Endometrial microvascular endothelial cells (primary cell): ENCODE data around the gene GATA3. TPM values are rescaled to one million over a fixed set of nuclear protein-coding genes. Genes with fewer than 3 reads are reported as not detected.

Experiments
- in situ Hi-C: cut with HindIII; loops from 2 replicates; pipeline ENCODE4 v1.10.0; 2017; ENCODE audit warnings: low sequenced_read_pairs, low pct_unique_long_range_greater_than_20kb; ENCODE audit errors: inconsistent ontology term
- total RNA-seq: library from RNA; depleted of rRNA; stranded (reverse); fragments of >200 nt; gene quantifications from one replicate; pipeline ENCODE4 v1.2.3, GENCODE V29; 2015; ENCODE audit errors: inconsistent ontology term

Gene GATA3
- not detected for total RNA-seq

DNA sequence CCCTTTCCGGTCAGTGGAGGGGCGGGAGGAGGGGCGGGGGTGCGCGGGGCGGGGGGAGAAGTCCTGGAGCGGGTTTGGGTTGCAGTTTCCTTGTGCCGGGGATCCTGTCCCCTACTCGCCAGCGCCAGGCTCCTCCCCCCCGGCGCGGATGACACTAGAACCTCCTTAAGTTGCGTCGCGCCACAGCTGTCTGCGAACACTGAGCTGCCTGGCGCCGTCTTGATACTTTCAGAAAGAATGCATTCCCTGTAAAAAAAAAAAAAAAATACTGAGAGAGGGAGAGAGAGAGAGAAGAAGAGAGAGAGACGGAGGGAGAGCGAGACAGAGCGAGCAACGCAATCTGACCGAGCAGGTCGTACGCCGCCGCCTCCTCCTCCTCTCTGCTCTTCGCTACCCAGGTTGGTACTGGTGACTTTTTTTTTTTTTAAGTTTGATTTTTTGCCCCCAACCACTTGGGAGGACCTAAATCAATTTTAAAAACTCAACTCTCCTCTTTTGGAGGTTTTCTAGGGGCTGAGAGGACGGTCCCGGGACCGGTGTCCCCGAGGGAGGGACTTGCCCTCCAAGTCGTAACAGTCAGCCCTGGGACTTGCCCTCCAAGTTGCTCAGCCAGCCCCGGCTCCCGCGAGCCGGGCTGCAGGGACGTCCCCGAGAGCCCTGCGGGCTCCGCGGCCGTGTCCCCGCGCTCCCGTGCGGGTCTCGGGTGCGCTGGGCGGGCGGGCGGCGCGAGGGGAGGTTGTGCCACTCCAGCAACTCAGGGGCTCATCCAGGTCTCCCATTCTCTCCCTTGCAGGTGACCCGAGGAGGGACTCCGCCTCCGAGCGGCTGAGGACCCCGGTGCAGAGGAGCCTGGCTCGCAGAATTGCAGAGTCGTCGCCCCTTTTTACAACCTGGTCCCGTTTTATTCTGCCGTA lies at the start of gene GATA3:
Gene GATA3 (plus strand): TSS at position 195 of the 914 bp plus-strand sequence. CDS start 968 bp downstream, outside the sequence.
- in situ Hi-C loops: no loop called here

DNA sequence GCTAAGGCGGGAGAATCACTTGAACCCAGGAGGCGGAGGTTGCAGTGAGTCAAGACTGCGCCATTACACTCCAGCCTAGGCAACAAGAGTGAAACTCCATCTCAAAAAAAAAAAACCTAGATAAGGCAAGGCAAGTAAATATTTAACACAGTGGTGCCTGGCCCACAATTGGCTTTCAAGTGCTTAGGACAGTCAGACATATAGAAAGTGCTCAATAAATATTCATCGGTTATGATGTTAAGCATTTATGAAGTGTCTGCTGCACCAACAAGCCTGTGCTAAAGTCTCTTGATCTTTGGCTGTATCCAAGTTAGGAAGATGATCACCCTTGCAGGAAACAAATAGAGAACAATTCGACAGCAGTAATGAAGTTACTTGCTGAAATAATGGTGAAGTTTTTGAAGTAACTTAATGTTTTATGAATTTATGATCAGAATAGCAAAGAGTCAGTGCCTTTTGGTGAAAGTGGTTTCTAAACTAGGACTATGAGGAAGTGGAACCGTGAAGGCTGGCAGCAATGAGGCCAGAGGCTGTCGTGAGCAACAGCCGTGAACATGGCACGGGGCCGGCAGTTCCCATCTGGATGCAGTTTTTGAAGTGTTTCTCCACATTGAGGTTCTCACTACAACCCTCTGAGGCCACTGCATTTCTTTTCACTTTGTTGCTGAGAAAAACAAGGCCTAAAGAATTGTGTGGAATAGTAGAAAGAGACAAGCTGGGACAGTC lies 48.1 kb upstream of the GATA3 start:
- in situ Hi-C loops: no loop called here

DNA sequence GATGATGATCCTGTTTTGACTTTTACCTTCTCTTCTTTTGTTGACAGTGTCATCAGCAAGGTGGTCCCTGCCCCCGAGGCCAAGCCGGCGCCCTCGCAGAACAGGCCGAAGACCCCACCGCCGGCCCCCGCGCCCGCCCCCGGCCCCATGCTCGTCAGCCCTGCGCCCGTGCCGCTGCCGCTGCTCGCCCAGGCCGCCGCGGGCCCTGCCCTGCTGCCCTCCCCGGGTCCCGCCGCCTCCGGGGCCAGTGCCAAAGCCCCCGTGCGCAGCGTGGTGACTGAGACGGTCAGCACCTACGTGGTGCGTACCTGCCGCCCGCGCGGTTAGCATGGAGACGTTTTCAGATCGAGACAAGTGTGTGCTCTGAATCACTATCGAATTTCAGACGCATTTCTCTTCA lies 45.5 kb upstream of the GATA3 start:
- in situ Hi-C loops: no loop called here

DNA sequence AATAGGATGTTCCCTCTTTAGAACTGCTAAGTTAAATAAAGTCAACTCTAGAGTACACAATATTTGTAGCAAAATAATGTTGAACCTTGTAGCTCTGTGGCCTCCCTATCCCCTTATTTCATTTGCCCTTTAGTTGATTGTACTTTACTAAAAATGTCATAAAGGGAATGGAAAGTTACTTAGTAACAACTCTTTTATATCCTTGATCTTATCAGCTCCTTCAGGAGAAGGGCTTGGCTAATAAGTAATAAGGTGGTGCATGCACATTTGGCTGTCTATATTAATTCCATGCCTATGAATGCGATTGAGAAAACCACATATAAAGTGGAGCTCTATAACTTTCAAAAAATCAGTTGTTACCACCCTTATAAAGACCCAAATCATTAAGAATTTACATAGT lies 41.5 kb upstream of the GATA3 start:
- in situ Hi-C loops: no loop called here

DNA sequence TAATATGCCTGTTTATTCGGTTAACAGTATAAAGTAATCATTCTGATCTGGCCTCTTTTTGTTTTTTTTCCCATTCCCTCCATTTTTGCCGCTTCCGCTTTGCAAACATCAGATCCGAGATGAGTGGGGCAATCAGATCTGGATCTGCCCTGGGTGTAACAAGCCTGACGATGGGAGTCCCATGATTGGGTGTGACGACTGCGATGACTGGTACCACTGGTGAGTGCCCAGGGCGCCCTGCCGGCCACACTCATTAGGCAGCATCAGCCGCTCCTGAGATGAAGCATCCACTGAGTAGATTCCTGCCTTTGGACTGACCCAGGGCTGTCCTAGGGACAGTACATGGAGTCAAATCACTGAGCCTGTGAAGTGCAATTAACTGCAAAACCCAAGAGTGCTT lies 40.9 kb upstream of the GATA3 start:
- in situ Hi-C loops: no loop called here

DNA sequence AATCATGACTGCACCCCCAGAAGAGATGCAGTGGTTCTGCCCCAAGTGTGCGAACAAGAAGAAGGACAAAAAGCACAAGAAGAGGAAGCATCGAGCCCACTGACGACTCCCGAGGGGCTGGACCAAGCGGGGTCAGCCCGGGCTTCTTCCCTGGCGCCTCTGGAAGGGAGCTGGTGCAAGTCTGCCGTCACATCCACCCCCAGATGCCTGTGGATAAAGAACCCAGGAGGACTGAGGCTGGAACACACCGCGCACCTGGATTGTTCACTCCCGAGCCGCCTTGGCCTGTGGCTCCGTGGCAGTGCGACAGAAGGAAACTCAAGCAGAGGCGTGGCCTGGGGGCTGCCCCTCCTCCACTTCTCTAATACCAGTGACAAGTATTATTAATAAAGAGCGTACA lies 39.8 kb upstream of the GATA3 start:
- in situ Hi-C loops: no loop called here

DNA sequence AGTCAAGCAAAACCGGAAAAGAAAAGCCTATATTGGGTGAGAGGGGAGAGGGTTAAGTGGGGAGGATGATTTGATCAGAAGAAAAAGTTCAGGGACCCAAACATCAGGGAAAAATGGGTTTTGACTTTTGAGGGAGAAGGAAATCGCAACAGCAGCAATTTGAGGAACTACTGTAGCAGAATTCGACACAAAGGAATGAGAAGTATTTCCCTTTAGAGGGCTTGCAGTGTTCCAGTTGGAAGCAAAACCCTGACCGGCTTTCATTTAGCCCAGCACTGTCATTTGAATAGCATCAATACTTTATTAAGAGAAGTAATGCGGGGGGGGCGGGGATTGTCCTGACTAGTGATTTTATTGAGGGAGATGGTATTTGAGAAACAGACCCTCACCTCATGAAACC lies 37.2 kb upstream of the GATA3 start:
- in situ Hi-C loops: no loop called here

DNA sequence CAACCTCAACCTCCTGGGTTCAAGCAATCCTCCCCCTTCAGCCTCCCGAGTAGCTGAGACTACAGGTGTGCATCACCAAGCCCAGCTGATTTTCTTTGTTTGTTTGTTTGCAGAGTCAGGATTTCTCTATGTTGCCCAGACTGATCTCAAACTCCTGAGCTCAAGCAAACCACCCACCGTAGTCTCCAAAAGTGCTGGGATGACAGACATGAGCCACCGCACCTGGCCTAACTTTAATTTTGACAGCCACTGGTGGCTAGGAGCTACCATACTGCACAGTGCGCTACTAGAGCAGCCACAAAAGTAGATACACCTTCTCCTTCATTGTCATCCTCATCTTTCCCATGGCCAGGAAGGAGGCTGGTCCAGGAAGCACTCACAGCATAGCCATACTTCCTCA lies 31.2 kb upstream of the GATA3 start:
- in situ Hi-C loops: no loop called here

DNA sequence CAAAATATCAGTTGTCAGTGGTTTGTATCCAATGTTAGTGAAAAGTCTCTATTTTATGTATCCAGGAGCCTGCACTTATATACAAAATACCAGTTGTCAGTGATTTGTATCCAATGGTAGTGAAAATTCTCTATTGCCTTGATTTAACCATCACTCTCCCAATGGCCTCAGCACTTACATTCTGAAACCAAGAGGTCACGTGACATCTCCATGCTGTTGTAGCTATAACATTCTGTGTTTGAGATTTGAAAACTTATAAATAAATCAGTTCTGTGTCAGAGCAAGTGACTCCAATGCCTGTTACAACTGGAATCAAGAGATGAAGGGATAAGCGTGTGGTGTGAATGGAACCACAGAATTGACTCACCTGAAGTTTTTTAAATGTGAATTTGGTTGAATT lies 30.6 kb upstream of the GATA3 start:
- in situ Hi-C loops: no loop called here

DNA sequence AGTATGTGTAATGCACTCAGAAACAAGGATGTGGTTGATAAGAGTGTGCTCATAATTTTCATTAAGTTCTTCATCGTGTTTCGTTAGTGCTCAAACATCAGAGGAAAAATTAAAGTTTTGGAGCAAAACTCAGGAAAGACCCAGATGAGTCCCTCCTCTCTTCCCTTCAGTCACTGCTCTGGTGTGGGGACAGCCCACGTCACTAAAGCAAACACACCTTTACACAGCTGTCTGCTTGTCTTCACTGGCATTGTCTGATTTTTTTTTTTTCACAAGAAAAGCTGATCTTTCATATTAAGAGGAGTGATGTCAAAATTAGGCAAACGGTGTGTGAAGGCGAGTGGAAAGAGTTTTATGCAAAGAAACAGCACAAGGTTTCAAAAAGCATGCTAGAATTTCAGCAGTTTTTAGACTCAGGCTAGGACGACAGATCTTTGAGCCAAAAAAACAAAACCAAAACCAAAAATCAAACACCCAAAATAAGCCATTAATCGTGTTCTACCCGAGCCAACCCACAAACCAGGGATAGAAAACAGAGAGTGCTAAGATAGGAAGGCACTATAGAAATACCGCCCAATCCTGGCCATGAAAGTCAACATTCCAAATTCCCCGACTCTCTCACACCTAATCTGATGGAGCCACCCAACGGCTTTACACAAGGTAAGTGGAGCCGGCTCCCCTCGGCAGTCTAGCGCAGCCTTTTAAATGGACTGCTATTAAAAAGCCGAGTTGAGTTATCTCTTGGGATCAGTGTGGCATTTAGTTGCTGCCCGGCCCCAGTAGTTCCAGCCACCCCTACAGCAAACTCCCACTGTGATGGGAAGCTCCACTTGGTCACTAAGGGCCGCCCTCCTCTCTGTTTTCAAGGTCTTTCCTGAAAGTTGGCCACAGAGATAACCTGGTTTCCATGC lies 27.9 kb upstream of the GATA3 start:
- in situ Hi-C loops: no loop called here

DNA sequence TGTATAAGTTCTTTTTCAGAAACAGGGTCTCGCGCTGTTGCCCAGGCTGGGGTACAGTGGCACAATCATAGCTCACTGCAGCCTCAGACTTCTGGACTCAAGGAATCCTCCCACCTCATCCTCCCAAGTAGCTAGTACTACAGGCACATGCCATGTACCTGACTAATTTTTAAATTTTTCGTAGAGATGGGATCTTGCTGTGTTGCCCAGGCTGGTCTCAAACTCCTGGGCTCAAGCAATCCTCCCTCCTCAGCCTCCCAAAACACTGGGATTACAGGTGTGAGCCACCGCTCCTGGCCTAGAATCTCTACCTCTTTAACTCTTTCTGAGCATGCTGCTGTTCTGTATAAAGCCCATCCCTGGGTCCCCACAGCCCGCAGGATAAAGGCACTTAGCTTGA lies 23.3 kb upstream of the GATA3 start:
- in situ Hi-C loops: loop anchor here (10.0 kb wide), 1 partner anchor 136 kb away; no protein-coding TSS in a partner anchor

DNA sequence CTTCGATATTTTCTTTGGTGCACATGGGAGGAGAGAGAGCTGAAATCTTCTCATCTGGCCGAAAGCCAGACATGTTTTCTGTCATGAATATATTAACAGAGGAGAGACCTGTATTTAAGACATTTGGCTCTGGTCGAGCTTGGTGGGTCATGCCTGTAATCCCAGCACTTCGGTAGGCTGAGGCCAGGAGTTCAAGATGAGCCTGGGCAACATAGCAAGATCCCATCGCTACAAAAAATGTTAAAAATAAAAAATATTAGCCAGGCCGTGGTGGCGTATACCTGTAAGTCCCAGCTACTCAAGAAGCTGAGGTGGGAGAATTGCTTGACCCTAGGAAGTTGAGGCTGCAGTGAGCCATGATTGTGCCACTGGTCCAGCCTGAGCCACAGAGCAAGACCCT lies 21.9 kb upstream of the GATA3 start:
- in situ Hi-C loops: loop anchor here (10.0 kb wide), 1 partner anchor 138 kb away; no protein-coding TSS in a partner anchor

DNA sequence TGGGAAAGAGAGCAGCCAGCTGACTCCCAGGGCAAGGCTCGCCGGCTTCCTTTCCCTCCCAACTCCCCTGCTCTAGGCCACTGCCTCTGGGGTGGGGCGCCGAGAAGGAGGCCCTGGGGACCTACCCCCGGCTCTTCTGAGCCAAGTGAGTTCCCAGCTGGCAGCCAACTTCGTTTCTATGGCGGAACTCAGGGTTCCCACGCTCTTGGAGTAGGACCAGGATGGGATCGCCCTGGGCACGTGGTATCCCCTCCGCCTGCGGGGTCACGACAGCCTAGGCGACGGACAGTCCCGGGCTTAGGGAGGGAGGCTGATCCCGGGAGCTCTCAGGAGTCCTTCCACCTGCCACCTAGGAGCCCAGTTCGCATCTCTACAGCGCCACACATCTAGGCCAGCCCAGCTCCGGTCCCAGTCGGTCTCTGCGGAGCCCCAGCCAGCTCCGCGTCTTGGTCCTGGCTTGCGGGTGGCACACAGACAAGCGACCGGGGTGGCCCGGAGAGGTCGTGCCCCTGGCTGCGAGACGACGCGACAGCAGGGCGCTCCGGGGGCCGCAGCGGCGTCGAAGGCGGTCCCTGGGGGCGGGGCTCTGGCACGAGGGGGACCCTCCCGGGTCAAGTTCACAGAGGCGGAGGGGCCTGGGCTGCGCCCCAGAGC lies 20.5 kb upstream of the GATA3 start:
- in situ Hi-C loops: loop anchor here (10.0 kb wide), 1 partner anchor 139 kb away; no protein-coding TSS in a partner anchor

DNA sequence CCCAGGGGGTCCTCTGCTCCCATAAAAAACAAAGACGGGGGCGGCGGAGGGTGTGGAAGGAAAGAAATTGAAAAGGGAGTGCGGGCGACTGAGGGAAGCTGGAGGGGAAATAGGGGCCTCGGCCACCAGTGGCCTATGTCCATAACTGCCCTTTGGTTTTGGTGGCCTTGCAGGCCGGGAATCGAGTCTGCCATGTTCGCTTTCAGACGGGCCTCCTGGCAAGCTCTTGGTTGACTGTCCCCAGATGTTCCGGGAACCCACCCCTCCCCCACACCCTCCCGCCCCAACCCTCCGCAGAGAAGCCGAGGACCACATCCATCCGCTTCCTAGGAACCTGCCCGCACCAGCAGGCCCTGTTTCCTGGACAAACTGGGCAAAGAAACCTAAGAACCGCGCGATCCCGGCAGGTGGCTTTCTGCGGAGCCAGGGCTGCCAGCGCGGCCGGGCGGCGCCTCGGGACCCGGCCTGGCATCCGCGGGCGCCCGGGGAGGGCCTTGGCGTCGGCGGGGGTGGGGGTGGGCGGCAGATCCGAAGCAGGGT lies 20.0 kb upstream of the GATA3 start:
- in situ Hi-C loops: loop anchor here (10.0 kb wide), 1 partner anchor 140 kb away; no protein-coding TSS in a partner anchor

DNA sequence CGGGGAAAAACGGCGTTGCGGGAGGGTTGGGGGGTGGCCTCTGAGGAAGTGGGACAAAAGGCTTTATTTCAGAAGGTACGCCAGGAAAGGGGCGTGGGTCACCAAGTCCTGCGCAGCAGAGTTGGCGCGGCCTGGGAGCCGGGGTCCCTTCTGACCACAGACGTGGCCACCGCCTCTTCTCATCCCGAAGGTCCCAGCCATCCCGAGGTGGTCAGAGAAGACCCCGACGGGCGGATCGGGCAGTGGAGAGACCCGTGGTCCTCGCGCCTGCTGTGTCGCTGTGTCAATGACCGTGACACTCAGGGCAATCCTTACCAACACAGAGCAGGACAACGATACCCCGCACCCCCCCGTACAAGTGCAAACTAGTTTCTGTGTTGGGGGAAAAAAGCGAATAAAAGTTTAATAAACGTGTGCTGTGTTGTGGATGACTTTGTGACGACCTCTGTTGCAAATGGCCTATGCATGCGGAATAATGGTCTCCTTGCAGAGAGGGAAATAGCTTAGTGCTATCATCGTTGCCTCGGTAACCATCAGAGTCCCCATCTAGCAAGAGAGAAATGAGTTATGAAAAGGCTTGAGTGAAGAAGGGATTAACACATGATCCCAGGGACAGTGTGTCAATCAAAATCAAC lies 19.4 kb upstream of the GATA3 start:
- in situ Hi-C loops: loop anchor here (10.0 kb wide), 1 partner anchor 140 kb away; no protein-coding TSS in a partner anchor

DNA sequence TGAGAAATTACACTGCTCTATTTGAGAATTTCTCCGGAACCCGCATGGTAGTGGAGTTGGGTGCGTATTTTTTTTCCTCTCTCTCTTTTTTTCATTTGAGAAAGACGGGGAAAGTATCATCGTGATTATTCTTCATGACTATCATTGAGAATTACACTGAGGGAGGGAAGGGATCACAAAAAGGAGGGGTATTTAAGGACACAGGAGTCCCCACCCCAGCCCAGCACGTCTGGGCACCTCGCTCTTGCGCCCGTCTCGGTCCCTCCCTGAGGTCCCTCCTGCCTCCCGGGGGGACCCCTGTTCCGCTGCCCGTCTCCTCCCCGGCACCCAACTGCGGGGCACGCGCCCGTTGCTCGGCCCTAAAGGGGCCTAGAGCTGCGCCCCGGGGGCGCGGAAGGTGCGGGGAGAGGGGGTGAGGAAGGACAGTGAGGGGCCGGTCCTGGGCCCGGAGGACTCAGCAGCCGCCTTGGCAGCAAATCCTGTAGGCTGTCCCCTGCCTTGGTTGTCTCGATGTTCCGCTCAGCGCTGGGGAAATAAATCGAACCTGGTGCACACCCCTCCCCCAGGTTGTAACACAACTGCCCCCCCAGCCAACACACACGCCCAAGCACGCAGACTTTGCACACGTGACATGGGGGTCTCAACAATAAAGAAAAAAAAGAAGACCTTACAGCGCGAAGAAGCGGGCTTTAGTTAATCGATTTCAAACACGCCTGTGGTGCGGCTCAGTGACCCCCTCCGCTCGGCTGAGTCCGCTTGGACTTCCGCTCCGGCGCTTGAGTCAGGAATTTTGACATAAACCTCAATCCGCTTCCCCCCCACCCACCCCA lies 18.6 kb upstream of the GATA3 start:
- in situ Hi-C loops: loop anchor here (10.0 kb wide), 1 partner anchor 141 kb away; no protein-coding TSS in a partner anchor
